Measurements from ENCODE around the gene ADAM8.

GRCh38 chr10:133237588-133238465 is 38.8 kb downstream of the ADAM8 start, which contains the start of gene VENTX:
- no peak for TF ChIP-seq ETV6 (conservative IDR thresholded peaks at IDR 0.05 in 1 of 2, IDR thresholded peaks at IDR 0.05 in 1 of 2; ENCODE audit: borderline replicate concordance in 1 of 2, low read depth in 1 of 2)
- no peak for TF ChIP-seq CTCF (IDR thresholded peaks at IDR 0.05 in 2 of 3, conservative IDR thresholded peaks at IDR 0.05 in 1 of 3; ENCODE audit: control insufficient read depth in 2 of 3, extremely low read depth in 1 of 3, insufficient read depth in 1 of 3, low read depth in 3 of 3, low read length in 3 of 3)
- TF ChIP-seq CBFB (IDR thresholded peaks at IDR 0.05; ENCODE audit: low read depth), result no peak
- no peak for TF ChIP-seq YY1 (IDR thresholded peaks at IDR 0.05; ENCODE audit: low read depth, low read length)
